Parathyroid adenoma (tissue), 2 donors: ENCODE measurements around the gene LRRC23.
"Not testable (repeated sequence)": the region's sequence is repeated elsewhere in the genome, so short reads cannot be mapped to it uniquely, and the experiment has no call there.

Source experiments
- H2AFZ ChIP-seq: fragments of 300-600 bp; sonication (generic); one replicate; pipeline ENCODE4 v1.7.0; 2017; ENCODE audit warnings: antibody characterized with exemption, mild to moderate bottlenecking
- H3K27ac ChIP-seq: fragments of 300-600 bp; sonication (generic); one replicate; pipeline ENCODE4 v1.7.0; 2017
- H3K27me3 ChIP-seq: fragments of 300-600 bp; sonication (generic); one replicate; pipeline ENCODE4 v1.7.0; 2017; ENCODE audit warnings: low read length; ENCODE audit not compliant: control insufficient read depth, insufficient read depth
- H3K36me3 ChIP-seq: fragments of 300-600 bp; sonication (generic); one replicate; pipeline ENCODE4 v1.7.0; 2017; ENCODE audit warnings: low read length; ENCODE audit not compliant: control insufficient read depth, insufficient read depth
- H3K4me1 ChIP-seq: fragments of 300-600 bp; sonication (generic); one replicate; pipeline ENCODE4 v1.7.0; 2017; ENCODE audit warnings: control low read depth
- H3K4me2 ChIP-seq: fragments of 300-600 bp; sonication (generic); one replicate; pipeline ENCODE4 v1.7.0; 2017; ENCODE audit warnings: low read length
- H3K4me3 ChIP-seq: fragments of 300-600 bp; sonication (generic); one replicate; pipeline ENCODE4 v1.7.0; 2017; ENCODE audit warnings: low read depth, low read length
- H3K79me2 ChIP-seq: fragments of 300-600 bp; sonication (generic); one replicate; pipeline ENCODE4 v1.7.0; 2017; ENCODE audit warnings: control low read depth
- H3K9ac ChIP-seq: fragments of 300-600 bp; sonication (generic); one replicate; pipeline ENCODE4 v1.7.0; 2017; ENCODE audit warnings: mild to moderate bottlenecking
- H3K9me3 ChIP-seq: fragments of 300-600 bp; sonication (generic); one replicate; pipeline ENCODE4 v1.7.0; 2017; ENCODE audit warnings: low read length; ENCODE audit not compliant: control insufficient read depth
- CTCF ChIP-seq: fragments of 300-600 bp; sonication (generic); IDR thresholded peaks from one replicate; pipeline ENCODE4 v1.7.0; 2017; ENCODE audit warnings: antibody characterized with exemption, mild to moderate bottlenecking
- donor health status: primary hyperparathyroidism.

LRRC23 gene

GRCh38 chr12:6884539-6884938, 20.1 kb upstream of the LRRC23 start:
- H3K27ac ChIP-seq: no peak overlapping the region
- H3K4me2 ChIP-seq: no peak overlapping the region
- H3K9ac ChIP-seq: no peak overlapping the region
- no peak overlapping the region for H3K4me3 ChIP-seq
- no peak overlapping the region for H2AFZ ChIP-seq
- no peaks in the 10 kb centered on the region for H3K79me2 ChIP-seq
- no peaks in the 10 kb centered on the region for H3K27me3 ChIP-seq
- H3K4me1 ChIP-seq: no peaks in the 10 kb centered on the region
- H3K36me3 ChIP-seq: no peaks in the 10 kb centered on the region
- no peaks in the 10 kb centered on the region for H3K9me3 ChIP-seq
- no peak for TF ChIP-seq CTCF

- not testable (repeated sequence) for H3K9me3 ChIP-seq, H3K4me1 ChIP-seq, H3K4me2 ChIP-seq, H2AFZ ChIP-seq, H3K79me2 ChIP-seq, H3K36me3 ChIP-seq, H3K27me3 ChIP-seq, H3K4me3 ChIP-seq, H3K9ac ChIP-seq, H3K27ac ChIP-seq
These were observed 18.2 kb upstream of the LRRC23 start for GRCh38 chr12:6886206-6886999.

DNA sequence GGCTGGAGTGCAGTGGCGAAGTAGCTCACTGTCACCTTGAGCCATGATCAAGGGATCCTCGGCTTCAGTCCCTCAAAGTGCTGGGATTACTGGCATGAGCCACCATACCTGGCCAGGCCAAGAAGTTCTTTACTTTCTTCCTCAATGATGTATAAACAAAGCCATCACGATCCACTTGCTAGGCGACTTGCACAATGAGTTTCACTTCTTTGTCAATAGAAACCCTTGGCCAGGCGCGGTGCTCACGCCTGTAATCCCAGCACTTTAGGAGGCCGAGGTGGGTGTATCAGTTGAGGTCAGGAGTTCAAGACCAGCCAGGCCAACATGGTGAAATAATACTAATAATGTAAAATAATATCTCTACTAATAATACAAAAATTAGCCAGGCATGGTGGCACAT, 17.2 kb upstream of the LRRC23 start:
- no peak for TF ChIP-seq CTCF
- Histone ChIP-seq H3K9ac (no peak overlapping the region), H3K4me2 (no peak overlapping the region), H3K79me2 (no peaks in the 10 kb centered on the region), H2AFZ (no peak overlapping the region), H3K27me3 (no peaks in the 10 kb centered on the region), H3K4me3 (no peak overlapping the region), H3K27ac (no peak overlapping the region), H3K9me3 (no peaks in the 10 kb centered on the region), H3K4me1 (peaks cover 6% of the 10 kb centered on the region), H3K36me3 (no peaks in the 10 kb centered on the region)

- no peaks in the 10 kb centered on the region for H3K9me3 ChIP-seq
- H3K79me2 ChIP-seq: no peaks in the 10 kb centered on the region
- H3K4me1 ChIP-seq: peaks cover 6% of the 10 kb centered on the region
- no peaks in the 10 kb centered on the region for H3K27me3 ChIP-seq
- H3K9ac ChIP-seq: no peak overlapping the region
- no peak overlapping the region for H2AFZ ChIP-seq
- H3K4me3 ChIP-seq: no peak overlapping the region
- H3K27ac ChIP-seq: no peak overlapping the region
- H3K4me2 ChIP-seq: no peak overlapping the region
- TF ChIP-seq CTCF: no peak
- H3K36me3 ChIP-seq: no peaks in the 10 kb centered on the region
These were observed 16.3 kb upstream of the LRRC23 start for GRCh38 chr12:6888360-6888759.

- H3K27ac ChIP-seq, H3K9ac ChIP-seq: not testable (repeated sequence)
These were observed 15.8 kb upstream of the LRRC23 start for GRCh38 chr12:6888794-6889193.

DNA sequence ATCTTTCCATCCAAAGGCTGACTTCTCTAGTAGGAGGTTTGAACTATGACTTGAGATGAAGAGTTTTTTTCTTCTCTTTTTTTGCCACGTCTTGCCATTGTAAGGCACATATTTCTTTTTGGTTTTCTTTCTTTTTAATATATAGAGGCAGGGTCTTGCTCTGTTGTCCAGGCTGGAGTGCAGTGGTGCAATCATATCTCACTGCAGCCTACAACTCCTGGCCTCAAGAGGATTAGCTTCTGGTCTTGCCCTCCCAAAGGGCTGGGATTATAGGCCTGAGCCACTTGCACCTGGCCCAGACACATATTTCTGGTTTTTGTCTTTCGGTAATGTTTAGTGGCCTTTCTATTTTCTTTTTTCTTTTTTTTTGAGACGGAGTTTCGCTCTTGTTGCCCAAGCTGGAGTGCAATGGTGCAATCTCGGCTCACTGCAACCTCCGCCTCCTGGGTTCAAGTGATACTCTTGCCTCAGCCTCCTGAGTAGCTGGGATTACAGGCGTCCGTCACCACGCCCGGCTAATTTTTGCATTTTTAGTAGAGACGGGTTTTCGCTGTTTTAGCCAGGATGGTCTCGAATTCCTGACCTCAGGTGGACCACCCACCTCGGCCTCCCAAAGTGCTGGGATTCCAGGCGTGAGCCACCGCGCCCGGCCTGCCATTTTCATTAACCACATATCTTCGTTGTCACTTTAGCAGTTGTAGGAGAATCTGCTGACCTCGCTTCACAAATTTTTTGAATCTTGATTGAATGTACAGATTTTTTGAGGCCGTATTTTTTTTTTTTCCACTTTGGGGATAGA, 14.6 kb upstream of the LRRC23 start:
- not testable (repeated sequence) for H3K9ac ChIP-seq, H3K4me3 ChIP-seq, H3K27me3 ChIP-seq, H3K36me3 ChIP-seq, H3K79me2 ChIP-seq, H3K4me1 ChIP-seq, H3K9me3 ChIP-seq
- H3K27ac ChIP-seq: peak overlapping the region; percentile 81
- peak overlapping the region; percentile 78 for H3K4me2 ChIP-seq
- H2AFZ ChIP-seq: peak overlapping the region; percentile 96

More at GRCh38 chr12:6888794-6889193, 15.8 kb upstream of the LRRC23 start:
- H3K36me3 ChIP-seq, H3K27me3 ChIP-seq, H3K4me2 ChIP-seq, H2AFZ ChIP-seq, H3K9me3 ChIP-seq, H3K79me2 ChIP-seq, H3K4me1 ChIP-seq, H3K4me3 ChIP-seq: not testable (repeated sequence)
